Measurements from ENCODE around the gene APLF. TPM values are rescaled to one million over a fixed set of nuclear protein-coding genes. Genes with fewer than 3 reads are reported as not detected.

Gene APLF
- polyA plus RNA-seq, 1 of the 3 experiments (the other 2 are of a cell fraction) = 1.1 TPM

DNA sequence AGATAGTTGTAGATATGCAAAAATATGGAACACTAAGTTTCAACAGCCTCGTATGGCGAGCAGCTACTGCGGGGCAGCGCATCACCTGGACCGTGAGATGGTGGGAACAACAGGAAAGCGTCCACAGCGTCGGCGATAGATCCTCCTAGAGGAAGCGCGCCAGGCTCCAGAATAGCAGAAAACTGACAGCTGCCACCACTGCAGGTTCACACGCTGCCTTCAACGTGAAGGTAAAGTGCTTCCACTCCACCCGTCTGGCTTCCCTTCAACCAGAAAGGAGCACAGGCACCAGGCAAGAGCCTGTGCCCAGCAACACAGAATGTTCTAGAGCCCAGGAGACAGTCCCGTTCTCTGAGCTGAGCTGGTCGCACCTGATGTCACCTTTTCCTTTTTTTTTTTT is 20.3 kb upstream of the APLF start:
- POLR2A ChIA-PET = no interaction called here
- H3K79me2 ChIP-seq (ENCODE audit: insufficient read depth) = no peaks in the 10 kb centered on the region
- H3K27me3 ChIP-seq (ENCODE audit: insufficient read depth) = no peaks in the 10 kb centered on the region
- H3K36me3 ChIP-seq (replicated peaks in 1 of 2; ENCODE audit: control insufficient read depth in 1 of 2, insufficient read depth in 2 of 2, low read length in 1 of 2) = no peaks in the 10 kb centered on the region
- no peaks in the 10 kb centered on the region for H3F3A ChIP-seq (replicated peaks; ENCODE audit: insufficient read depth)
- no peaks in the 10 kb centered on the region for H3K9me3 ChIP-seq
- no peaks in the 10 kb centered on the region for H3K9me2 ChIP-seq
- no peak overlapping the region for H2AFZ ChIP-seq (ENCODE audit: low read depth)
- DNase-seq = no peak
- H3K4me3 ChIP-seq (ENCODE audit: low read depth in 2 of 2, low read length in 1 of 2) = no peak overlapping the region
- CTCF ChIA-PET = interaction anchor here (1.3 kb wide), 1 partner anchor 16 kb away, joined by 5 read pairs; no protein-coding TSS in a partner anchor
- no peak overlapping the region for H3K9ac ChIP-seq
- TF ChIP-seq FOXJ3 (CRISPR knock-in tag; IDR thresholded peaks at IDR 0.05) (no peak), YY1 (IDR thresholded peaks at IDR 0.05; ENCODE audit: low read depth) (no peak), TCF12 (IDR thresholded peaks at IDR 0.05) (no peak)
- H4K20me1 ChIP-seq (ENCODE audit: insufficient read depth) = no peaks in the 10 kb centered on the region
- no peak overlapping the region for H3K4me2 ChIP-seq
- no peaks in the 10 kb centered on the region for H3K4me1 ChIP-seq (ENCODE audit: control insufficient read depth in 1 of 2, insufficient read depth in 2 of 2, low read depth in 1 of 2, low read length in 1 of 2)
- no peak overlapping the region for H3K27ac ChIP-seq (ENCODE audit: low read depth in 2 of 2, low read length in 1 of 2)
- WGBS (ENCODE audit: low lambda C conversion rate) = 82% methylated on average over 14 of the region's 16 CpGs

DNA sequence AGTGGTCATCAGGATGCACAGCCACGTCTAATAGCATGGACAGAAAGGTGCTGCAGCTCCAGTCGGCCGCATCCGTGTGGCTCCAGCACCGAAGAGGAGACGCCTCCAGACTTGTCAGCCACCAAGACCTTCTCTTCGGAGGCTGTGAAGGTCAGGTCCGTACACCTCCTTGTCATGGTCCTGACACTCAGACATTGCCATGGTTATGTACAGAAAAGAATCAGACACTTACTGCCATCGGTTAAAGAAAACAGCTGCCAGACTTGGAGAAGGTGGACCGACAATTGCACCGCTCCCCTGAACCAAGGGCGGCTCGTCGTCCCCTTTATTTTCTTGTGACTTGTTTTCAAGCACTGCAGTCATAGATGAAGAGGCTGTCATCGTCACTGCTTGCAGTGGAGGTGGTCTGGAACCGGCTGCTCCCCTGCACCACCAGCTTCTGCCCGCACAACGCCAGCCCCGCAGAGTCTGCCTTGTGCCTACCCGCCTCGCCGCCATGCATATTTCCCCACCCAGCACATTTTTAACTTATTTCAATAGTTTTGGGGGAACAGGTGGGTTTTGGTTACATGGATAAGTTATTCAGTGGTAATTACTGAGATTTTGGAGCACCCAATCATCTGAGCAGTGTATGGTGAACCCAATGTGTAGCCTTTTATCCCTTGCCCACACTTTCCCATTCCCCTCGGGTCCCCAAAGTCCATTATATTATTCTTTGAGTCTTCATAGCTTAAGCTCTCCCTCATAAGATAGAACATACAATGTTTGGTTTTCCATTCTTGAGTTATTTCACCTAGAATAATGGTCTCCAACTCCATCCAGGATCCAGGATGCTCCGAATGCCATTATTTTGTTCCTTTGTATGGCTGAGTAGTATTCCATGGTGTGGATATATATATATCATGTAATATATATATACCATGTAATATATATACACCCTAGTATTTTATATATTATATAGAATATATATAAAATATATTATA is 18.4 kb upstream of the APLF start:
- TF ChIP-seq RXRA (IDR thresholded peaks at IDR 0.05; ENCODE audit: borderline replicate concordance, low read depth) (no peak), RFX5 (IDR thresholded peaks at IDR 0.05; ENCODE audit: low read length) (no peak), GATA2 (CRISPR knock-in tag; IDR thresholded peaks at IDR 0.05) (no peak), RCOR1 (IDR thresholded peaks at IDR 0.05; ENCODE audit: low read length) (no peak), JUND (IDR thresholded peaks at IDR 0.05) (no peak), ELF1 (IDR thresholded peaks at IDR 0.05) (no peak), TAF1 (IDR thresholded peaks at IDR 0.05; ENCODE audit: borderline replicate concordance, low read depth, low read length) (no peak)
- H3K9me2 ChIP-seq = no peaks in the 10 kb centered on the region
- DNase-seq = no peak
- no peaks in the 10 kb centered on the region for H3K9me3 ChIP-seq
- H3K4me1 ChIP-seq (ENCODE audit: control insufficient read depth in 1 of 2, insufficient read depth in 2 of 2, low read depth in 1 of 2, low read length in 1 of 2) = no peaks in the 10 kb centered on the region
- H3K4me3 ChIP-seq (ENCODE audit: low read depth in 2 of 2, low read length in 1 of 2) = no peak overlapping the region
- no peaks in the 10 kb centered on the region for H3K36me3 ChIP-seq (replicated peaks in 1 of 2; ENCODE audit: control insufficient read depth in 1 of 2, insufficient read depth in 2 of 2, low read length in 1 of 2)
- H3K4me2 ChIP-seq = no peak overlapping the region
- ChIA-PET POLR2A (interaction anchor here (0.5 kb wide), 1 partner anchor 979 kb away, joined by 3 read pairs; no protein-coding TSS in a partner anchor), CTCF (interaction anchor here (1.1 to 1.3 kb wide), 2 partner anchors 15 to 105 kb away, joined by 4 to 5 read pairs; no protein-coding TSS in a partner anchor)
- no peaks in the 10 kb centered on the region for H3K27me3 ChIP-seq (ENCODE audit: insufficient read depth)
- no peak overlapping the region for H3K9ac ChIP-seq
- no peak overlapping the region for H3K27ac ChIP-seq (ENCODE audit: low read depth in 2 of 2, low read length in 1 of 2)
- 85% methylated on average over 23 of the region's 24 CpGs for WGBS (ENCODE audit: low lambda C conversion rate)
- H3K79me2 ChIP-seq (ENCODE audit: insufficient read depth) = no peaks in the 10 kb centered on the region
- no peaks in the 10 kb centered on the region for H4K20me1 ChIP-seq (ENCODE audit: insufficient read depth)
- H2AFZ ChIP-seq (ENCODE audit: low read depth) = no peak overlapping the region
- H3F3A ChIP-seq (replicated peaks; ENCODE audit: insufficient read depth) = no peaks in the 10 kb centered on the region

DNA sequence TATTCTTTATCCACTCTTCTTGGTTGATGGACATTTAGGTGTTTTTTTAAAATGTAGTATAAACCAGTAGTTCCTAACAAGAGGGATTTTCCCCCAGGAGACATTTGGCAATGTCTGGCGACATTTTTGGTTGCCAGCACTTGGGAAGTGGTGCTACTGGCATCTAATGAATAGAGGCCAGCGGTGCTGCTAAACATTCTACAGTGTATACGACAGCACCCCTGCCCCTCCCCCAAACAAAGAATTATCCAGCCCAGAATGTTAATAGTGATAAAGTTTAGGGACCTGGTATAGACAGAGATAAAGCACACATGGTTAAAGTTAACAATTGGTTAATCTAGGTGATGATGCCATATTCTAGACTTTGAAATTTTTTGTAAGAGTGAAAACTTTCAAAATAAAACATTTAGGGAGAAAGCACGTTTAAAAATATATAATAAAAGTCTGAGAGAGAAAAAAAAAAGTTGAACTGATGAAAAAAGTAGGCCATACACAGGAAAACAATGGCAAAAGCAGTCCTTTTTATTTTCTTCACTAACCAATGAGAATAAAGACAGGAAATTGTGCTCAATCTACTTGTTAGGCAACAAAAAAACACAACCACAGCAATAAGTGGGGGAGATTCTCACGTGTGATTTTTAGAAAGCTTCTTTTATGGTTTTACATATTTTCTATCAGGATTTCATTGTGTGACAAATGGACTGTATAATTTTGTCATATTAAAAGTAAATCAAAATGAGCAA is 15.1 kb upstream of the APLF start:
- no peak for DNase-seq
- ChIA-PET CTCF (interaction anchor here (2.2 to 2.5 kb wide), 3 partner anchors 10 to 473 kb away, joined by 6 to 21 read pairs (median 19); no protein-coding TSS in a partner anchor), POLR2A (no interaction called here)
- Histone ChIP-seq H3K36me3 (replicated peaks in 1 of 2; ENCODE audit: control insufficient read depth in 1 of 2, insufficient read depth in 2 of 2, low read length in 1 of 2) (no peaks in the 10 kb centered on the region), H4K20me1 (ENCODE audit: insufficient read depth) (no peaks in the 10 kb centered on the region), H3K9me3 (no peaks in the 10 kb centered on the region), H3K27me3 (ENCODE audit: insufficient read depth) (no peaks in the 10 kb centered on the region), H3K27ac (ENCODE audit: low read depth in 2 of 2, low read length in 1 of 2) (no peak overlapping the region), H3K4me3 (ENCODE audit: low read depth in 2 of 2, low read length in 1 of 2) (no peak overlapping the region), H2AFZ (ENCODE audit: low read depth) (no peak overlapping the region), H3K9me2 (no peaks in the 10 kb centered on the region), H3K4me1 (ENCODE audit: control insufficient read depth in 1 of 2, insufficient read depth in 2 of 2, low read depth in 1 of 2, low read length in 1 of 2) (no peaks in the 10 kb centered on the region), H3F3A (replicated peaks; ENCODE audit: insufficient read depth) (no peaks in the 10 kb centered on the region), H3K4me2 (no peak overlapping the region), H3K79me2 (ENCODE audit: insufficient read depth) (no peaks in the 10 kb centered on the region), H3K9ac (no peak overlapping the region)
- 74% methylated on average over 5 of the region's 5 CpGs for WGBS (ENCODE audit: low lambda C conversion rate)
- TF ChIP-seq, protein P1, sequence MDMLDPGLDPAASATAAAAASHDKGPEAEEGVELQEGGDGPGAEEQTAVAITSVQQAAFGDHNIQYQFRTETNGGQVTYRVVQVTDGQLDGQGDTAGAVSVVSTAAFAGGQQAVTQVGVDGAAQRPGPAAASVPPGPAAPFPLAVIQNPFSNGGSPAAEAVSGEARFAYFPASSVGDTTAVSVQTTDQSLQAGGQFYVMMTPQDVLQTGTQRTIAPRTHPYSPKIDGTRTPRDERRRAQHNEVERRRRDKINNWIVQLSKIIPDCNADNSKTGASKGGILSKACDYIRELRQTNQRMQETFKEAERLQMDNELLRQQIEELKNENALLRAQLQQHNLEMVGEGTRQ (IDR thresholded peaks at IDR 0.05; ENCODE audit: borderline replicate concordance, low read depth, low read length) = no peak
- TF ChIP-seq SIN3A (IDR thresholded peaks at IDR 0.05; ENCODE audit: borderline replicate concordance, low read depth, low read length) (no peak), YY1 (IDR thresholded peaks at IDR 0.05; ENCODE audit: low read depth) (no peak), EZH2phosphoT487 (IDR thresholded peaks at IDR 0.05; ENCODE audit: borderline replicate concordance, low read depth) (no peak), MXI1 (IDR thresholded peaks at IDR 0.05; ENCODE audit: low read depth, low read length) (no peak), RFX5 (IDR thresholded peaks at IDR 0.05; ENCODE audit: low read length) (no peak), NRF1 (IDR thresholded peaks at IDR 0.05; ENCODE audit: low read depth, low read length) (no peak), FOSL2 (IDR thresholded peaks at IDR 0.05; ENCODE audit: borderline replicate concordance, low read depth) (no peak), ELF1 (IDR thresholded peaks at IDR 0.05) (no peak), RAD21 (IDR thresholded peaks at IDR 0.05; ENCODE audit: low read length) (no peak), TEAD4 (IDR thresholded peaks at IDR 0.05; ENCODE audit: borderline replicate concordance, insufficient read depth) (no peak)
- TF ChIP-seq, protein P2, sequence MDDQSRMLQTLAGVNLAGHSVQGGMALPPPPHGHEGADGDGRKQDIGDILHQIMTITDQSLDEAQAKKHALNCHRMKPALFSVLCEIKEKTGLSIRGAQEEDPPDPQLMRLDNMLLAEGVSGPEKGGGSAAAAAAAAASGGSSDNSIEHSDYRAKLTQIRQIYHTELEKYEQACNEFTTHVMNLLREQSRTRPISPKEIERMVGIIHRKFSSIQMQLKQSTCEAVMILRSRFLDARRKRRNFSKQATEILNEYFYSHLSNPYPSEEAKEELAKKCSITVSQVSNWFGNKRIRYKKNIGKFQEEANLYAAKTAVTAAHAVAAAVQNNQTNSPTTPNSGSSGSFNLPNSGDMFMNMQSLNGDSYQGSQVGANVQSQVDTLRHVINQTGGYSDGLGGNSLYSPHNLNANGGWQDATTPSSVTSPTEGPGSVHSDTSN (IDR thresholded peaks at IDR 0.05) = no peak

Data from SK-N-SH (cell line).